Mucosa of descending colon (tissue), 3 donors: ENCODE measurements around the gene SRP9. TPM values are rescaled to one million over a fixed set of nuclear protein-coding genes. Genes with fewer than 3 reads are reported as not detected.

Source experiments
- ATAC-seq: fragments of 200-7000 bp; cut with Tn5 transposase; one replicate; pipeline ENCODE4 v1.9.1; 2020; ENCODE audit warnings: mild to moderate bottlenecking, moderate library complexity
- DNase-seq, 3 donors: peaks; one replicate each; pipeline ENCODE4 v3.0.0-alpha.2; 2020
- H3K36me3 ChIP-seq: fragments of 200-600 bp; one replicate; pipeline ENCODE4 v1.8.0; 2021; ENCODE audit warnings: low read depth, mild to moderate bottlenecking
- H3K4me1 ChIP-seq: fragments of 200-600 bp; one replicate; pipeline ENCODE4 v1.8.0; 2021; ENCODE audit warnings: low read depth, mild to moderate bottlenecking
- H3K4me3 ChIP-seq: fragments of 200-600 bp; one replicate; pipeline ENCODE4 v1.8.0; 2021; ENCODE audit warnings: mild to moderate bottlenecking
- H3K9me3 ChIP-seq: fragments of 200-600 bp; one replicate; pipeline ENCODE4 v1.8.0; 2021; ENCODE audit warnings: mild to moderate bottlenecking
- intact Hi-C, 2 donors: fragments of 100-400 bp; cut with DNase I in 1 of 2; cut with micrococcal nuclease in 1 of 2; formaldehyde crosslinking; loops; one replicate each; pipeline versions ENCODE4 v1.11.0 to v1.11.1; 2022; cut with DNase I, micrococcal nuclease
- total RNA-seq, 3 donors: library from RNA; stranded (reverse); fragmentation: NEBNext Ultra II Directional in 2 of 3; extraction: Animal tissue kit (Norgen Biotek cat#: 25700) in 2 of 3; gene quantifications; one replicate each; pipeline versions ENCODE4 v1.2.1 to v1.2.4, GENCODE V29; 2021 to 2023
- TF ChIP-seq, protein P1 (sequence below): fragments of 200-600 bp; IDR thresholded peaks from one replicate; pipeline ENCODE4 v1.8.0; 2022; ENCODE audit warnings: antibody characterized with exemption, mild to moderate bottlenecking
- donor health status: DM: no; HTN: no; CAD: no; lungs with moderate emphysema.
- donor health status: DM: no; HTN: no; CAD: no.
- donor health status: DM: no; HTN: yes; CAD: no.

The SRP9 gene
- total RNA-seq, 3 donors from 2014 or later: 168 to 208 (median 187) TPM

DNA sequence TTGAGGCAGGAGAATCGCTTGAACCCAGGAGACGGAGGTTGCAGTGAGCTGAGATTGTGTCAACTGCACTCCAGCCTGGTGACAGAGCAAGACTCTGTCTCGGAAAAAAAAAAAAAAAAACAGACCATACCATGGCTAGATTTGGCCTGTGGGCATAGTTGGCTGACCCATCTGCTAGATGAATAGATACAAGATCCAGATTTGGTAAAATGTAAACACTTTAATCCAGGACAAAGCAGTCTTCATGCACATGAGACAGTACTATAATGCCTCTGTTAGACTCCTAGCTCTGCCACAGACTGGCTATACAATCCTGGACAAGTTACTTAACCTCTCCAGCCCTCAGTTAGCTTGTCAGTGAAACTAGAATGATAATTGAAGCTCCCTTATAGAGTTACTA, 27.9 kb upstream of the SRP9 start:
- DNase-seq (no peak), ATAC-seq (no peak)
- Histone ChIP-seq H3K4me3 (no peak overlapping the region), H3K36me3 (no peaks in the 10 kb centered on the region), H3K9me3 (no peaks in the 10 kb centered on the region), H3K4me1 (no peaks in the 10 kb centered on the region)
- TF ChIP-seq, protein P1, sequence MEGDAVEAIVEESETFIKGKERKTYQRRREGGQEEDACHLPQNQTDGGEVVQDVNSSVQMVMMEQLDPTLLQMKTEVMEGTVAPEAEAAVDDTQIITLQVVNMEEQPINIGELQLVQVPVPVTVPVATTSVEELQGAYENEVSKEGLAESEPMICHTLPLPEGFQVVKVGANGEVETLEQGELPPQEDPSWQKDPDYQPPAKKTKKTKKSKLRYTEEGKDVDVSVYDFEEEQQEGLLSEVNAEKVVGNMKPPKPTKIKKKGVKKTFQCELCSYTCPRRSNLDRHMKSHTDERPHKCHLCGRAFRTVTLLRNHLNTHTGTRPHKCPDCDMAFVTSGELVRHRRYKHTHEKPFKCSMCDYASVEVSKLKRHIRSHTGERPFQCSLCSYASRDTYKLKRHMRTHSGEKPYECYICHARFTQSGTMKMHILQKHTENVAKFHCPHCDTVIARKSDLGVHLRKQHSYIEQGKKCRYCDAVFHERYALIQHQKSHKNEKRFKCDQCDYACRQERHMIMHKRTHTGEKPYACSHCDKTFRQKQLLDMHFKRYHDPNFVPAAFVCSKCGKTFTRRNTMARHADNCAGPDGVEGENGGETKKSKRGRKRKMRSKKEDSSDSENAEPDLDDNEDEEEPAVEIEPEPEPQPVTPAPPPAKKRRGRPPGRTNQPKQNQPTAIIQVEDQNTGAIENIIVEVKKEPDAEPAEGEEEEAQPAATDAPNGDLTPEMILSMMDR: no peak
- intact Hi-C loops: no loop called here

DNA sequence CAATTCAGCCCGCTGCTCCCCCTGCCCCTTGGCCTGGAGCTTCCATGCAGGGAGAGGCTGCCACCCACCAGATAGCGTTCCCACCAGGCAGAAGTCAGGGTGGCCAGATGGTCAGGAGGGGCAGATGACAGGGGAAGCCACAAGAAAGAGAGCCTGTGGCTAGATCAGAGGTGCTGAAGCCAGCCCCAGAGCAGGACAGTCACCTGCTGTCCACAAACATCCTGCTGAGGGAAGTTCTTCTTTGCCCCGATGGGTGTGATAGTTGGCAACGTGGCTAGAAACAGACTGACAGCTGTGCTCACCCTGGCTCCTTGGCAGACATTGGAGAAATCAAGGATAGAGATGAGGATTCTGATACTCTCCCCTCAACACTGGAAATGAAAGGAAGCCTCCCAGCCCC, 27.2 kb upstream of the SRP9 start:
- intact Hi-C loops: no loop called here
- H3K4me1 ChIP-seq: peaks cover 6% of the 10 kb centered on the region
- no peak overlapping the region for H3K4me3 ChIP-seq
- no peaks in the 10 kb centered on the region for H3K36me3 ChIP-seq
- TF ChIP-seq, protein P1: no peak
- no peak for ATAC-seq
- H3K9me3 ChIP-seq: no peaks in the 10 kb centered on the region
- no peak for DNase-seq

DNA sequence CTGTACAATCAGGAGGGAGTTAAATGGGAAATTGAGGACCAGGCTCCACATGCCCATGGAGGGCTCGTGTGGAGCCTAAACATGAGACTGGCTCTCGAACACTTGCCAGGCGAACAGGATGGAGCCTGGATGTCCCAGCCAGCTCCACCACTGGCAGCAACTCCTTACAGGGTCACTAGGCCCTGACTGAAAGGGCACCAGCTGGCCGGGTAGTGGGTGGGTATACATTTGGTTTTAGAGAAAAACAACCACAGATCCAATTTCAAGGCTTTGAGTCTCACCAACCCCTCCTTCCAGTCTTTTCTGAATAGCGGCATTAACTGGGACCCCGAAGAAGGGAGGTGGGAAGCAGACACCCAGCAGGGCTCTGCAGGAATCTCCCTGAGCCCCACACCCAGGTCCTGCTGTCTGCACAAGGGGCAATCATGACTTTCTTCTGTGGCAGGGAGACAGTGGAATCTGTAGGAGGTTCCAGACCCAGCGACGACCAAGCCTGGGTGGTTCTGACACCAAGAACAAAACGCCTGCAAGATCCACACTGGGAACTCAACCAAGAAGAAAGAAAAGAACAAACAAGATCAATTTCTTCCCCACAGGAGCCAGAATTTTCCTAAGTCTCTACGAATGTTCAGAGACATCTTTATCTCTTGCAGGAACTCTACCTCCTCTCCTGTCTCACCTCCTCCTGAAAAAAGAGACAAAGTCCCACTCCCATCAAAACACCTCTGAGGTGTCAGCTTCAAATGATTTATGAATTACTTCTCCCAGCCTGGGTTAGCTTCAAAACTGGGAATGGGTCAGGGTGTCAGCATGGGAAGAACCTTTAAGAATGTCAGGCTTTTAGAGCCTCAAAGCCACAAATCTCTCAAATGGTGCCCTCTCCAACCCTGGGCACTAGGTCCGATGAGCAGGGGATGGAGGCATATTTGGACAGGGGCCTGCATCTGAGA, 26.5 kb upstream of the SRP9 start:
- H3K4me1 ChIP-seq: peaks cover 6% of the 10 kb centered on the region
- no peak for DNase-seq
- TF ChIP-seq, protein P1: no peak
- intact Hi-C loops: no loop called here
- H3K36me3 ChIP-seq: no peaks in the 10 kb centered on the region
- no peak for ATAC-seq
- H3K9me3 ChIP-seq: no peaks in the 10 kb centered on the region
- H3K4me3 ChIP-seq: no peak overlapping the region

DNA sequence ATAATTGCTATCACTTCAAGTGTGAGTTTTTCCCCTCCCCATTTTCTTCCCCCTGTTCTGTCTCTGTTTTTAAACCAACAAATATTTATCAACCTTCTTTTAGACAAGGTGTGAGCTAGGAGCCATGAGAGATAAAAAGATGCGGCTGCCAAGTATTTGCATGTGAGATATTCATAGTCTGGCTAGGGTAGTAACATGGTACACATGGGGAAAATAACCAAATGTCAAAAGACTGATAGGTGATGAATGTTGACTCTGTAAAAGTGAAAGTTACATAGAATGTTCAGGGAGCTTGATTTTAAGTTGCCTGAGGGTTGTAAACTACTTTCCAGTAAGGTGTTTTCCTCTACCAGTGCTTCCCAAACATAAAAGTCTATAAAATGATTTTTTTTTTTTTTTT, 25.4 kb upstream of the SRP9 start:
- TF ChIP-seq, protein P1: no peak

DNA sequence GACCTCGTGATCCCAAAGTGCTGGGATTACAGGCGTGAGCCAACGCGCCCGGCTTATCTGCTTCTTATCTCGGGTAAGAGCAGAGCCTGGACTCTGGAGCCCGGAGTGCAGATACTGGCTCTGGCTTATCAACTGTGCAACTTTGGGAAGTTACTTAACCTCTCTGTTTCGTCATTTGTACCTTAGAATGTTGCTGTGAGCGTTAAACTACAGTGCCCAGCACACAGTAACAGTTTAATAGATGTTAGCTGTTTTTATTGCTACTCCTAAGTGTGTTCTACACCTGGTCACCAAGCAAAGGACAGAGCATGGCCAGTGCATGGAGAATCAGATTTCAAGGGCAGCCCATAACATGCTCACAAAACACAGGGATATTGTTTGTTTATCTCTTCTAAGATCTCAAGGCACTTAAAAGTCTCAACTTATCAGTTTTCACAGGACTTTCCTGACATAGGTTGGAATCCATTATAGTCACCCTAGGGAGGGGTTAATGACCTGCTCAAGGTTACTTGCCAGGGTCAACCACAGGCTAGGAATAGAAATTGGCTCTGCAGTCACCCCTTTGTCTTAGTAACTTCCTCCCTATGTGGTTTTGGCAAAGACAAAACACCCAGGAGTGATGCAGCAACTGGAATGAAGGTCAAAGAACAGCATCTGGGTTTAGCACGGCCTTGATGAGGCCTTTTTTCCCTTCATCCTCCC, 22.5 kb upstream of the SRP9 start:
- DNase-seq (peak in 1 of 3 donors; percentile 49), ATAC-seq (peak; percentile 83)
- H3K4me3 ChIP-seq: no peak overlapping the region
- H3K4me1 ChIP-seq: peaks cover 6% of the 10 kb centered on the region
- TF ChIP-seq, protein P1: no peak
- no peaks in the 10 kb centered on the region for H3K36me3 ChIP-seq
- H3K9me3 ChIP-seq: no peaks in the 10 kb centered on the region
- intact Hi-C loops: no loop called here

More for the DNA sequence above, 25.4 kb upstream of the SRP9 start:
- intact Hi-C loops: no loop called here
- no peak for ATAC-seq
- peaks cover 6% of the 10 kb centered on the region for H3K4me1 ChIP-seq
- no peak for DNase-seq
- H3K36me3 ChIP-seq: no peaks in the 10 kb centered on the region
- no peak overlapping the region for H3K4me3 ChIP-seq
- no peaks in the 10 kb centered on the region for H3K9me3 ChIP-seq
